HL-60 (cell line): ENCODE measurements around the gene LAMA4.

Source experiments
- DNase-seq, 2 experiments: peaks; one replicate each; pipeline ENCODE4 v3.0.0-alpha.2; 2010 to 2020; ENCODE audit warnings: low read depth in 1 of 2, low spot score in 1 of 2
- H3K27ac ChIP-seq: fragments of 250-450 bp; sonication (Bioruptor Pico); replicated peaks from 2 replicates; pipeline ENCODE4 v1.5.1; 2020; ENCODE audit warnings: mild to moderate bottlenecking, moderate library complexity
- H3K27me3 ChIP-seq: fragments of 250-450 bp; sonication (Bioruptor Pico); 2 replicates; pipeline ENCODE4 v1.5.1; 2021; ENCODE audit warnings: mild to moderate bottlenecking, moderate library complexity; ENCODE audit not compliant: insufficient read depth, poor library complexity, severe bottlenecking
- H3K4me3 ChIP-seq: replicated peaks from 2 replicates; pipeline ENCODE4 v1.5.1; 2011; ENCODE audit warnings: mild to moderate bottlenecking, control low read depth, low read length; ENCODE audit not compliant: insufficient read depth
- CTCF ChIP-seq: IDR thresholded peaks from one replicate; pipeline ENCODE4 v1.5.1; 2011; ENCODE audit warnings: low read length, control low read depth, inconsistent platforms; ENCODE audit not compliant: insufficient read depth
- GABPA ChIP-seq: IDR thresholded peaks from 2 replicates; pipeline ENCODE4 v1.6.1; 2012; ENCODE audit warnings: low read depth
- POLR2AphosphoS5 ChIP-seq: IDR thresholded peaks from 2 replicates; pipeline ENCODE4 v1.6.1; 2012; ENCODE audit warnings: low read depth
- REST ChIP-seq: IDR thresholded peaks from 2 replicates; pipeline ENCODE4 v1.6.1; 2012; ENCODE audit warnings: low read depth; ENCODE audit not compliant: insufficient replicate concordance
- SPI1 ChIP-seq: IDR thresholded peaks from 2 replicates; pipeline ENCODE4 v1.6.1; 2012; ENCODE audit warnings: low read depth, mild to moderate bottlenecking, borderline replicate concordance
- long read RNA-seq: library from polyadenylated mRNA; unstranded; transcript quantifications from one replicate; pipeline ENCODE4 v2.0.0, GENCODE V29; 2020

LAMA4 gene
- long read RNA-seq, partial matches to known transcripts: 0 of 1 reads
- long read RNA-seq, other reads (novel, unspliced or antisense): 1 of 1 reads

GRCh38 chr6:112253841-112254816, at the start of gene LAMA4:
Gene LAMA4, minus strand, starts transcription at chr6:112254567. Its CDS starts 417 bp downstream, at chr6:112254150.
- no peak within 1 kb of the TSS for H3K27ac ChIP-seq
- TF ChIP-seq REST: no peak
- no peak for TF ChIP-seq POLR2AphosphoS5
- TF ChIP-seq CTCF: no peak
- TF ChIP-seq SPI1: no peak
- no peak for TF ChIP-seq GABPA
- H3K27me3 ChIP-seq: peaks cover 30% of the 10 kb centered on the region
- no peak within 1 kb of the TSS for H3K4me3 ChIP-seq
- DNase-seq: peak in 1 of 2 experiments; percentile 1

- no peak for DNase-seq
- H3K4me3 ChIP-seq: no peak overlapping the region
- no peaks in the 10 kb centered on the region for H3K27me3 ChIP-seq
- no peak overlapping the region for H3K27ac ChIP-seq
- no peak for TF ChIP-seq GABPA
- TF ChIP-seq REST: no peak
- no peak for TF ChIP-seq POLR2AphosphoS5
- no peak for TF ChIP-seq SPI1
- TF ChIP-seq CTCF: no peak
These were observed 47.9 kb upstream of the LAMA4 start for GRCh38 chr6:112302142-112302705.

- TF ChIP-seq GABPA (no peak), SPI1 (no peak), POLR2AphosphoS5 (no peak), REST (no peak), CTCF (no peak)
- Histone ChIP-seq H3K27ac (no peak overlapping the region), H3K4me3 (no peak overlapping the region), H3K27me3 (no peaks in the 10 kb centered on the region)
- DNase-seq: no peak
These were observed 46.5 kb upstream of the LAMA4 start for GRCh38 chr6:112300896-112301295.
